HCT116 (cell line): Measurements from ENCODE around the gene SHISA2. TPM values are rescaled to one million over a fixed set of nuclear protein-coding genes. Genes with fewer than 3 reads are reported as not detected.

Experiments
- ATAC-seq: fragments of 200-7000 bp; cut with Tn5 transposase; 2 replicates; pipeline ENCODE4 v1.9.1; 2020; ENCODE audit warnings: mild to moderate bottlenecking, moderate library complexity
- BruUV-seq: library from RNA; stranded (reverse); fragments of 400-500 nt; replicated peaks from 2 replicates; lab custom pipeline; 2021; lab: Mats Ljungman, UMichigan
- CTCF ChIA-PET: fragments of 300-600 bp; sonication (Branson Sonifier 250); formaldehyde crosslinking; loops from one replicate; lab custom pipeline; 2021; ENCODE audit warnings: antibody characterized with exemption; lab: Charles Lee
- POLR2A ChIA-PET: fragments of 300-600, 350-600 bp; sonication (Branson Sonifier 250); formaldehyde crosslinking; loops from one replicate; lab custom pipeline; 2021; ENCODE audit warnings: antibody characterized with exemption; lab: Charles Lee
- RAD21 ChIA-PET, 2 experiments: fragments of 300-600 bp; sonication (Branson Sonifier 250); formaldehyde crosslinking; loops; one replicate each; lab custom pipeline; 2023; ENCODE audit warnings: low total read pairs in 2 of 2; ENCODE audit not compliant: uncharacterized antibody in 2 of 2, unreplicated experiment in 2 of 2, low non-redundant PET in 1 of 2; lab: Charles Lee
- DNase-seq: peaks from one replicate; pipeline ENCODE4 v3.0.0-alpha.2; 2010; ENCODE audit warnings: low read depth, low spot score
- H2AFZ ChIP-seq: fragments of 200-600 bp; shearing (Covaris generic), sonication (generic); 2 replicates; pipeline ENCODE4 v1.6.1; 2017; ENCODE audit warnings: low read depth, mixed run types, mixed read lengths, antibody characterized with exemption, low read length; ENCODE audit not compliant: poor library complexity, severe bottlenecking
- H3K27ac ChIP-seq: 2 replicates; pipeline ENCODE4 v1.5.1; 2012; ENCODE audit warnings: low read depth, low read length
- H3K27me3 ChIP-seq: fragments of 200-600 bp; sonication (generic); 2 replicates; pipeline ENCODE4 v1.6.1; 2016; ENCODE audit warnings: mixed run types, low read length, mixed read lengths; ENCODE audit not compliant: insufficient read depth
- H3K36me3 ChIP-seq, 2 experiments: fragments of 200-500 bp in 1 of 2; fragments of 200-600 bp in 1 of 2; sonication (Bioruptor generic) in 1 of 2; sonication (generic) in 1 of 2; 2 replicates each; pipeline versions ENCODE4 v1.5.1 to v1.6.1; 2014 to 2016; ENCODE audit warnings: low read length in 2 of 2, inconsistent platforms in 1 of 2, mixed read lengths in 1 of 2, mixed run types in 1 of 2; ENCODE audit not compliant: insufficient read depth in 2 of 2, control insufficient read depth in 1 of 2
- H3K4me1 ChIP-seq, 2 experiments: fragments of 200-600 bp in 1 of 2; sonication (generic) in 1 of 2; 2 replicates each; pipeline versions ENCODE4 v1.5.1 to v1.6.1; 2012 to 2017; ENCODE audit warnings: low read length in 2 of 2, inconsistent platforms in 1 of 2, mild to moderate bottlenecking in 1 of 2, mixed read lengths in 1 of 2, mixed run types in 1 of 2, moderate library complexity in 1 of 2; ENCODE audit not compliant: insufficient read depth in 2 of 2, control insufficient read depth in 1 of 2
- H3K4me2 ChIP-seq: fragments of 200-600 bp; sonication (generic); 2 replicates; pipeline ENCODE4 v1.6.1; 2017; ENCODE audit warnings: mixed run types, low read length, mixed read lengths
- H3K4me3 ChIP-seq, 2 experiments: fragments of 200-600 bp in 1 of 2; sonication (generic) in 1 of 2; replicated peaks in 1 of 2; 2 replicates each; pipeline ENCODE4 v1.5.1; 2011 to 2016; ENCODE audit warnings: low read length in 2 of 2, control low read depth in 1 of 2, low read depth in 1 of 2, mild to moderate bottlenecking in 1 of 2, mixed read lengths in 1 of 2, mixed run types in 1 of 2
- H3K79me2 ChIP-seq: fragments of 200-600 bp; sonication (generic); 2 replicates; pipeline ENCODE4 v1.6.1; 2017; ENCODE audit warnings: mild to moderate bottlenecking, mixed run types, low read length, moderate library complexity, mixed read lengths; ENCODE audit not compliant: insufficient read depth
- H3K9ac ChIP-seq: fragments of 200-600 bp; sonication (generic); 2 replicates; pipeline ENCODE4 v1.6.1; 2016; ENCODE audit warnings: low read length, mixed read lengths
- H3K9me2 ChIP-seq: fragments of 200-600 bp; sonication (generic), shearing (Covaris generic); 2 replicates; pipeline ENCODE4 v1.6.1; 2017; ENCODE audit warnings: mixed run types, mild to moderate bottlenecking, moderate library complexity; ENCODE audit not compliant: insufficient read depth
- H3K9me3 ChIP-seq, 2 experiments: fragments of 200-500 bp in 1 of 2; fragments of 200-600 bp in 1 of 2; sonication (Bioruptor generic) in 1 of 2; sonication (generic) in 1 of 2; 2 replicates each; pipeline ENCODE4 v1.6.1; 2014 to 2017; ENCODE audit warnings: low read length in 2 of 2, mixed read lengths in 2 of 2, inconsistent platforms in 1 of 2, low read depth in 1 of 2, mild to moderate bottlenecking in 1 of 2, mixed run types in 1 of 2, moderate library complexity in 1 of 2; ENCODE audit not compliant: control insufficient read depth in 1 of 2, insufficient read depth in 1 of 2
- H4K20me1 ChIP-seq: fragments of 200-600 bp; sonication (generic), shearing (Covaris generic); 2 replicates; pipeline ENCODE4 v1.6.1; 2017; ENCODE audit warnings: mixed run types, mild to moderate bottlenecking, moderate library complexity; ENCODE audit not compliant: insufficient read depth
- ATF3 ChIP-seq: IDR thresholded peaks from 2 replicates; pipeline ENCODE4 v1.6.1; 2012
- CBX3 ChIP-seq: IDR thresholded peaks from 2 replicates; pipeline ENCODE4 v1.6.1; 2012; ENCODE audit warnings: low read depth
- CEBPB ChIP-seq: IDR thresholded peaks from 2 replicates; pipeline ENCODE4 v1.6.1; 2012; ENCODE audit warnings: low read depth
- EGR1 ChIP-seq: IDR thresholded peaks from 2 replicates; pipeline ENCODE4 v1.6.1; 2012; ENCODE audit warnings: low read depth
- ELF1 ChIP-seq: IDR thresholded peaks from 2 replicates; pipeline ENCODE4 v1.6.1; 2012; ENCODE audit warnings: low read depth, borderline replicate concordance
- EZH2 ChIP-seq: fragments of 200-600 bp; sonication (generic); IDR thresholded peaks from 2 replicates; pipeline ENCODE4 v1.6.1; 2017; ENCODE audit warnings: antibody characterized with exemption, mixed run types
- EZH2phosphoT487 ChIP-seq: fragments of 200-600 bp; IDR thresholded peaks from 2 replicates; pipeline ENCODE4 v1.6.1; 2018; ENCODE audit warnings: antibody characterized with exemption, borderline replicate concordance
- JUND ChIP-seq: IDR thresholded peaks from 2 replicates; pipeline ENCODE4 v1.6.1; 2012
- POLR2AphosphoS5 ChIP-seq: IDR thresholded peaks from 2 replicates; pipeline ENCODE4 v1.6.1; 2011; ENCODE audit warnings: mild to moderate bottlenecking, low read depth, low read length, moderate library complexity
- SIN3A ChIP-seq: IDR thresholded peaks from 2 replicates; pipeline ENCODE4 v1.6.1; 2012; ENCODE audit warnings: low read depth
- ZFX ChIP-seq: fragments of 450-650 bp; IDR thresholded peaks from 2 replicates; pipeline ENCODE4 v1.6.1; 2017
- intact Hi-C: fragments of 100-400 bp; cut with micrococcal nuclease; formaldehyde crosslinking; loops from 2 replicates; pipeline ENCODE4 v1.10.0; 2022
- total RNA-seq: library from RNA; stranded (reverse); gene quantifications from one replicate; pipeline ENCODE4 v1.2.1, GENCODE V29; 2021; ENCODE audit not compliant: unreplicated experiment
- TF ChIP-seq, protein P1 (sequence below): IDR thresholded peaks from 2 replicates; pipeline ENCODE4 v1.6.1; 2012
- TF ChIP-seq, protein P2 (sequence below): IDR thresholded peaks from 2 replicates; pipeline ENCODE4 v1.6.1; 2011; ENCODE audit warnings: mild to moderate bottlenecking, low read length, moderate library complexity; ENCODE audit not compliant: insufficient replicate concordance; ENCODE audit errors: extremely low read depth

The SHISA2 gene
- total RNA-seq, 1 experiment from 2014 or later = not detected

GRCh38 chr13:26026211-26026610, 25.6 kb downstream of the SHISA2 start:
- Histone ChIP-seq H3K9ac (no peak overlapping the region), H3K27me3 (peaks cover 23% of the 10 kb centered on the region), H3K79me2 (no peaks in the 10 kb centered on the region), H3K9me3 (no peaks in the 10 kb centered on the region), H3K9me2 (no peaks in the 10 kb centered on the region), H3K27ac (no peak overlapping the region), H3K4me2 (no peak overlapping the region), H2AFZ (no peak overlapping the region), H3K36me3 (no peaks in the 10 kb centered on the region), H4K20me1 (no peaks in the 10 kb centered on the region), H3K4me3 (no peak overlapping the region), H3K4me1 (no peaks in the 10 kb centered on the region)
- ChIA-PET CTCF (no interaction called here), RAD21 (no interaction called here), POLR2A (no interaction called here)
- intact Hi-C loops = no loop called here
- no peak for DNase-seq
- no peak for ATAC-seq
- TF ChIP-seq SIN3A (no peak), POLR2AphosphoS5 (no peak), EZH2 (no peak), CBX3 (no peak), EZH2phosphoT487 (no peak), EGR1 (no peak), ATF3 (no peak), ELF1 (no peak), ZFX (no peak), CEBPB (no peak), JUND (no peak)
- TF ChIP-seq, protein P1, sequence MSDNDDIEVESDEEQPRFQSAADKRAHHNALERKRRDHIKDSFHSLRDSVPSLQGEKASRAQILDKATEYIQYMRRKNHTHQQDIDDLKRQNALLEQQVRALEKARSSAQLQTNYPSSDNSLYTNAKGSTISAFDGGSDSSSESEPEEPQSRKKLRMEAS = no peak
- TF ChIP-seq, protein P2, sequence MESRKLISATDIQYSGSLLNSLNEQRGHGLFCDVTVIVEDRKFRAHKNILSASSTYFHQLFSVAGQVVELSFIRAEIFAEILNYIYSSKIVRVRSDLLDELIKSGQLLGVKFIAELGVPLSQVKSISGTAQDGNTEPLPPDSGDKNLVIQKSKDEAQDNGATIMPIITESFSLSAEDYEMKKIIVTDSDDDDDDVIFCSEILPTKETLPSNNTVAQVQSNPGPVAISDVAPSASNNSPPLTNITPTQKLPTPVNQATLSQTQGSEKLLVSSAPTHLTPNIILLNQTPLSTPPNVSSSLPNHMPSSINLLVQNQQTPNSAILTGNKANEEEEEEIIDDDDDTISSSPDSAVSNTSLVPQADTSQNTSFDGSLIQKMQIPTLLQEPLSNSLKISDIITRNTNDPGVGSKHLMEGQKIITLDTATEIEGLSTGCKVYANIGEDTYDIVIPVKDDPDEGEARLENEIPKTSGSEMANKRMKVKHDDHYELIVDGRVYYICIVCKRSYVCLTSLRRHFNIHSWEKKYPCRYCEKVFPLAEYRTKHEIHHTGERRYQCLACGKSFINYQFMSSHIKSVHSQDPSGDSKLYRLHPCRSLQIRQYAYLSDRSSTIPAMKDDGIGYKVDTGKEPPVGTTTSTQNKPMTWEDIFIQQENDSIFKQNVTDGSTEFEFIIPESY = no peak
- BruUV-seq = no TSS peak
